Measurements from ENCODE around the gene SLC26A3.

Gene SLC26A3

DNA sequence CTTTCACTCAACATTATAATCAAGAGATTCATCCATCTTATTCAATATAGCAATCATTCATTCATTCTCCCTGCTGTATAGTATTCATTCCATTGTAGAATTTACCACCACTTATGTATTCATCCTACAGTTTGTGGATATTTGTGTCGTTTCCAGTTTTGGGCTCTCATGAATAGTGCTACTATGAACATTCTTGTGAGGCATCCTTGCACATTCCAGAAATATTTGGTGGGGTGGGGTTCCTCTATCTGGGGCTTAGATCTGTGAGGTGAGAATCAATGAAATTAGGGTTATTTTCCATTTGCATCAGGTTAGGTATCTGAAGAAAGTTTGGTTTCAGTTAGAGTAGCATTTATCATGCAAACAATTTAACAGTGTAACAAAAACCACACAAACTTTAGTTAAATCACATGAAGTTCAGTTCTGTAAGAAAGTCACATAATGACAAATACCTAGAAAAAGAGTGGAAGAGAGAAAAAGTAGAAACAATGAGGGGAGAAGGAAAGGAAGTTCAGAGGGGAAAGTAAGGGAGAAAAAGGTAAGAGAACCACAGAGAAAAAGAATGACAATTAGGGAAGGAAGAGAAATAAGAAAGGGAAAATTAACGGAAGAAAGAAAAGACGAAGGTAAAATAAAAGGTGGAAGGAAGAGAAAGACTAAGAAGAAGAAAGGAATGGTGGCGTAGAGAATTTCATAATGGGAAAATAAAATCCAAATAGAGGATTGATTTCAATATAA lies 84.4 kb downstream of the SLC26A3 start:
- no peak overlapping the region for H3K4me3 ChIP-seq (ENCODE audit: low read depth, low read length)
- TF ChIP-seq, protein P1, sequence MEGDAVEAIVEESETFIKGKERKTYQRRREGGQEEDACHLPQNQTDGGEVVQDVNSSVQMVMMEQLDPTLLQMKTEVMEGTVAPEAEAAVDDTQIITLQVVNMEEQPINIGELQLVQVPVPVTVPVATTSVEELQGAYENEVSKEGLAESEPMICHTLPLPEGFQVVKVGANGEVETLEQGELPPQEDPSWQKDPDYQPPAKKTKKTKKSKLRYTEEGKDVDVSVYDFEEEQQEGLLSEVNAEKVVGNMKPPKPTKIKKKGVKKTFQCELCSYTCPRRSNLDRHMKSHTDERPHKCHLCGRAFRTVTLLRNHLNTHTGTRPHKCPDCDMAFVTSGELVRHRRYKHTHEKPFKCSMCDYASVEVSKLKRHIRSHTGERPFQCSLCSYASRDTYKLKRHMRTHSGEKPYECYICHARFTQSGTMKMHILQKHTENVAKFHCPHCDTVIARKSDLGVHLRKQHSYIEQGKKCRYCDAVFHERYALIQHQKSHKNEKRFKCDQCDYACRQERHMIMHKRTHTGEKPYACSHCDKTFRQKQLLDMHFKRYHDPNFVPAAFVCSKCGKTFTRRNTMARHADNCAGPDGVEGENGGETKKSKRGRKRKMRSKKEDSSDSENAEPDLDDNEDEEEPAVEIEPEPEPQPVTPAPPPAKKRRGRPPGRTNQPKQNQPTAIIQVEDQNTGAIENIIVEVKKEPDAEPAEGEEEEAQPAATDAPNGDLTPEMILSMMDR (IDR thresholded peaks at IDR 0.05; ENCODE audit: low read depth, low read length), result no peak

DNA sequence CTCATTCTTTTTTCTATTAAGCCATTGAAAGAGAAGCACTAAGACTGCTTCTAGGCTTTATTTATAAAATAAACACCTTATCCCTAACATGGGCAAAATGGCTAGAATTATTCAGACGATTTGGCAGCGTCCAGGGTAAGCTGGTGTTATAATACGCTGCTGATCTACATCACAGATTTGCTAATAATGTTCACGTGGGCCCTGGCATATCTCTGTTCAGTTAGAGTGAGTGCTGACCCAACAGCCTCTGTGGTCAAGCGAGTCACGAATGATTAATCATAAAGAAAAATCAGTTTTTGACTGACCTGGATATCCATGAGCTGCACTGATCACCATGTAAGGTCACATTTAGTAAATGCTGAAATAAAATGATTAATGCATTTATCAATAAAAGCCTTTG lies 87.5 kb downstream of the SLC26A3 start:
- H3K4me3 ChIP-seq (ENCODE audit: low read depth, low read length), result no peak overlapping the region
- TF ChIP-seq, protein P1 (IDR thresholded peaks at IDR 0.05; ENCODE audit: low read depth, low read length), result no peak

Measured in WI38 (cell line).